ENCODE measurements around the gene RBM10. TPM values are rescaled to one million over a fixed set of nuclear protein-coding genes. Genes with fewer than 3 reads are reported as not detected.

Gene RBM10
- total and polyA plus RNA-seq, 7 experiments from 2014 or later = 24.6 to 55.6 (median 37.0) TPM

GRCh38 chrX:47214435-47215077, 69.5 kb downstream of the RBM10 start:
- Histone ChIP-seq H3K27me3 (ENCODE audit: control insufficient read depth in 2 of 2, insufficient read depth in 2 of 2, low read length in 2 of 2) (no peaks in the 10 kb centered on the region), H3K9me3 (ENCODE audit: control insufficient read depth in 2 of 3, low read length in 3 of 3) (no peaks in the 10 kb centered on the region), H3K27ac (ENCODE audit: low read depth, low read length) (no peak overlapping the region), H3K4me1 (ENCODE audit: control insufficient read depth in 2 of 2, insufficient read depth in 2 of 2, low read length in 2 of 2) (peaks cover 5% of the 10 kb centered on the region in 2 donors), H3K36me3 (ENCODE audit: control insufficient read depth in 2 of 3, insufficient read depth in 3 of 3, low read length in 3 of 3) (peaks cover 0 to 72% (median 10%) of the 10 kb centered on the region in 3 experiments), H3K4me3 (ENCODE audit: low read length) (no peak overlapping the region)
- DNase-seq = no peak
- no peak overlapping the region for H3K4me3 Mint-ChIP-seq
- peak overlapping the region in 5 of 9 donors; percentile 21 to 67 (median 28) for H3K27ac Mint-ChIP-seq
- peaks cover 8 to 65% (median 23%) of the 10 kb centered on the region in 5 donors for H3K36me3 Mint-ChIP-seq
- POLR2A ChIA-PET = no interaction called here
- H3K4me1 Mint-ChIP-seq = peaks cover 11 to 25% (median 20%) of the 10 kb centered on the region in 7 donors
- ATAC-seq = no peak
- CTCF ChIA-PET = no interaction called here
- H3K27me3 Mint-ChIP-seq = peaks cover 0 to 2% (median 0%) of the 10 kb centered on the region in 5 donors
- intact Hi-C loops (cut with micrococcal nuclease) = loop anchor here in 1 of 2 donors (5.0 kb wide), 4 partner anchors 418 to 1743 kb away; partner anchors contain the start of genes OTUD5, PIM2 and ZNF81
- no peaks in the 10 kb centered on the region for H3K9me3 Mint-ChIP-seq

GRCh38 chrX:47215291-47215900, 70.4 kb downstream of the RBM10 start:
- DNase-seq (no peak), ATAC-seq (no peak)
- H3K4me3 Mint-ChIP-seq = peak overlapping the region in 1 of 10 donors; percentile 34
- Histone ChIP-seq H3K4me1 (ENCODE audit: control insufficient read depth in 2 of 2, insufficient read depth in 2 of 2, low read length in 2 of 2) (peaks cover 13% of the 10 kb centered on the region in 2 donors), H3K9me3 (ENCODE audit: control insufficient read depth in 2 of 3, low read length in 3 of 3) (no peaks in the 10 kb centered on the region), H3K4me3 (ENCODE audit: low read length) (no peak overlapping the region), H3K27me3 (ENCODE audit: control insufficient read depth in 2 of 2, insufficient read depth in 2 of 2, low read length in 2 of 2) (no peaks in the 10 kb centered on the region), H3K36me3 (ENCODE audit: control insufficient read depth in 2 of 3, insufficient read depth in 3 of 3, low read length in 3 of 3) (peaks cover 0 to 64% (median 10%) of the 10 kb centered on the region in 3 experiments), H3K27ac (ENCODE audit: low read depth, low read length) (no peak overlapping the region)
- H3K9me3 Mint-ChIP-seq = peaks cover 0 to 1% (median 0%) of the 10 kb centered on the region in 11 donors
- ChIA-PET POLR2A (interaction anchor here (0.6 kb wide), 1 partner anchor 172 kb away, joined by 3 read pairs; no protein-coding TSS in a partner anchor), CTCF (no interaction called here)
- peak overlapping the region in 2 of 9 donors; percentile 25 to 35 for H3K27ac Mint-ChIP-seq
- intact Hi-C loops (cut with micrococcal nuclease) = loop anchor here in 1 of 2 donors (5.0 kb wide), 4 partner anchors 417 to 1742 kb away; partner anchors contain the start of genes OTUD5, PIM2 and ZNF81
- peaks cover 0 to 2% (median 0%) of the 10 kb centered on the region in 5 donors for H3K27me3 Mint-ChIP-seq
- H3K36me3 Mint-ChIP-seq = peaks cover 8 to 56% (median 31%) of the 10 kb centered on the region in 5 donors
- peaks cover 19 to 33% (median 29%) of the 10 kb centered on the region in 7 donors for H3K4me1 Mint-ChIP-seq

GRCh38 chrX:47216393-47216925, 71.4 kb downstream of the RBM10 start:
- peak overlapping the region; percentile 98 to 100 (median 99) for H3K27ac Mint-ChIP-seq
- peaks cover 16 to 20% of the 10 kb centered on the region in 2 donors for H3K4me1 ChIP-seq (ENCODE audit: control insufficient read depth in 2 of 2, insufficient read depth in 2 of 2, low read length in 2 of 2)
- peaks cover 0 to 2% (median 0%) of the 10 kb centered on the region in 5 donors for H3K27me3 Mint-ChIP-seq
- ATAC-seq (no peak), DNase-seq (no peak)
- no peaks in the 10 kb centered on the region for H3K27me3 ChIP-seq (ENCODE audit: control insufficient read depth in 2 of 2, insufficient read depth in 2 of 2, low read length in 2 of 2)
- H3K9me3 ChIP-seq (ENCODE audit: control insufficient read depth in 2 of 3, low read length in 3 of 3) = no peaks in the 10 kb centered on the region
- H3K9me3 Mint-ChIP-seq = peaks cover 0 to 1% (median 0%) of the 10 kb centered on the region in 11 donors
- POLR2A ChIA-PET = interaction anchor here (0.6 to 2.2 kb wide), 3 partner anchors 8 to 21 kb away, joined by 3 to 10 read pairs (median 3); no protein-coding TSS in a partner anchor
- H3K27ac ChIP-seq (ENCODE audit: low read depth, low read length) = peak overlapping the region; percentile 88
- intact Hi-C loops (cut with micrococcal nuclease) = loop anchor here in 1 of 2 donors (5.0 kb wide), 4 partner anchors 416 to 1741 kb away; partner anchors contain the start of genes OTUD5, PIM2 and ZNF81
- peaks cover 26 to 37% (median 36%) of the 10 kb centered on the region in 7 donors for H3K4me1 Mint-ChIP-seq
- H3K4me3 ChIP-seq (ENCODE audit: low read length) = no peak overlapping the region
- peaks cover 7 to 47% (median 31%) of the 10 kb centered on the region in 5 donors for H3K36me3 Mint-ChIP-seq
- H3K4me3 Mint-ChIP-seq = peak overlapping the region in 8 of 10 donors; percentile 89 to 99 (median 95)
- H3K36me3 ChIP-seq (ENCODE audit: control insufficient read depth in 2 of 3, insufficient read depth in 3 of 3, low read length in 3 of 3) = peaks cover 0 to 53% (median 6%) of the 10 kb centered on the region in 3 experiments
- CTCF ChIA-PET = no interaction called here

- Mint-ChIP-seq H3K36me3 (peaks cover 0 to 39% (median 24%) of the 10 kb centered on the region in 5 donors), H3K27ac (peak overlapping the region; percentile 98 to 100 (median 99)), H3K9me3 (peaks cover 0 to 1% (median 0%) of the 10 kb centered on the region in 11 donors), H3K4me3 (peak overlapping the region; percentile 89 to 99 (median 95)), H3K4me1 (peaks cover 26 to 43% (median 41%) of the 10 kb centered on the region in 7 donors), H3K27me3 (peaks cover 0 to 2% (median 0%) of the 10 kb centered on the region in 5 donors)
- ChIA-PET CTCF (no interaction called here), POLR2A (interaction anchor here (1.0 to 5.4 kb wide), 14 partner anchors 9 to 339 kb away, joined by 3 to 72 read pairs (median 7); partner anchors contain the start of genes NDUFB11, RBM10 and USP11)
- Histone ChIP-seq H3K4me1 (ENCODE audit: control insufficient read depth in 2 of 2, insufficient read depth in 2 of 2, low read length in 2 of 2) (peaks cover 16 to 20% of the 10 kb centered on the region in 2 donors), H3K4me3 (ENCODE audit: low read length) (peak overlapping the region; percentile 64), H3K27me3 (ENCODE audit: control insufficient read depth in 2 of 2, insufficient read depth in 2 of 2, low read length in 2 of 2) (no peaks in the 10 kb centered on the region), H3K36me3 (ENCODE audit: control insufficient read depth in 2 of 3, insufficient read depth in 3 of 3, low read length in 3 of 3) (peaks cover 0 to 45% (median 6%) of the 10 kb centered on the region in 3 experiments), H3K27ac (ENCODE audit: low read depth, low read length) (peak overlapping the region; percentile 88), H3K9me3 (ENCODE audit: control insufficient read depth in 2 of 3, low read length in 3 of 3) (no peaks in the 10 kb centered on the region)
- peak in 2 of 9 donors; percentile 26 to 62 for DNase-seq
- intact Hi-C loops (cut with micrococcal nuclease) = loop anchor here (1.0 to 5.0 kb wide), 7 partner anchors 24 to 1740 kb away; partner anchors contain the start of genes OTUD5 (in 1 of the 2), PIM2 (in 1 of the 2), RBM10 (in 1 of the 2) and UBA1 (in 1 of the 2)
- no peak for ATAC-seq
These were observed 72.3 kb downstream of the RBM10 start for GRCh38 chrX:47217121-47217851.

GRCh38 chrX:47217852-47218279, 72.8 kb downstream of the RBM10 start:
- no peaks in the 10 kb centered on the region for H3K9me3 ChIP-seq (ENCODE audit: control insufficient read depth in 2 of 3, low read length in 3 of 3)
- peaks cover 0 to 2% (median 0%) of the 10 kb centered on the region in 5 donors for H3K27me3 Mint-ChIP-seq
- H3K4me3 Mint-ChIP-seq = peak overlapping the region; percentile 89 to 99 (median 95)
- peak in 8 of 9 donors; percentile 81 to 100 (median 98) for DNase-seq
- CTCF ChIA-PET = no interaction called here
- peaks cover 0 to 1% (median 0%) of the 10 kb centered on the region in 11 donors for H3K9me3 Mint-ChIP-seq
- peak overlapping the region; percentile 98 for H3K4me3 ChIP-seq (ENCODE audit: low read length)
- peaks cover 0 to 39% (median 2%) of the 10 kb centered on the region in 3 experiments for H3K36me3 ChIP-seq (ENCODE audit: control insufficient read depth in 2 of 3, insufficient read depth in 3 of 3, low read length in 3 of 3)
- POLR2A ChIA-PET = interaction anchor here (1.0 to 5.4 kb wide), 15 partner anchors 10 to 338 kb away, joined by 3 to 72 read pairs (median 8); partner anchors contain the start of genes NDUFB11, RBM10 and USP11
- peak overlapping the region; percentile 98 to 100 (median 99) for H3K27ac Mint-ChIP-seq
- no peaks in the 10 kb centered on the region for H3K27me3 ChIP-seq (ENCODE audit: control insufficient read depth in 2 of 2, insufficient read depth in 2 of 2, low read length in 2 of 2)
- H3K4me1 Mint-ChIP-seq = peaks cover 26 to 44% (median 41%) of the 10 kb centered on the region in 7 donors
- H3K36me3 Mint-ChIP-seq = peaks cover 0 to 35% (median 22%) of the 10 kb centered on the region in 5 donors
- peak; percentile 86 for ATAC-seq
- H3K27ac ChIP-seq (ENCODE audit: low read depth, low read length) = peak overlapping the region; percentile 97
- intact Hi-C loops (cut with micrococcal nuclease) = loop anchor here (1.0 to 5.0 kb wide), 16 partner anchors 15 to 1739 kb away; partner anchors contain the start of genes RBM10 (in 2 of the 2), UBA1 (in 2 of the 2), USP11 (in 2 of the 2) and ELK1 (in 1 of the 2)
- peaks cover 16 to 20% of the 10 kb centered on the region in 2 donors for H3K4me1 ChIP-seq (ENCODE audit: control insufficient read depth in 2 of 2, insufficient read depth in 2 of 2, low read length in 2 of 2)

All from naive thymus-derived CD4-positive, alpha-beta T cell (primary cell).